Colon (tissue), 2 donors: ENCODE results near the gene PAX5.
"Not testable (repeated sequence)": the region's sequence is repeated elsewhere in the genome, so short reads cannot be mapped to it uniquely, and the experiment has no call there.

Experiments
- FAIRE-seq: peaks from 2 replicates; lab custom pipeline; 2012; peaks lifted over from hg19 to GRCh38; lab: Jason Lieb, UNC
- donor health status: control.
- donor health status: control.

The PAX5 gene

GRCh38 chr9:36877239-36877638, 156.8 kb downstream of the PAX5 start:
- FAIRE-seq = no peak

- no peak for FAIRE-seq
Measured at GRCh38 chr9:36876056-36876455, 158.0 kb downstream of the PAX5 start.

- no peak for FAIRE-seq
Measured at GRCh38 chr9:36874921-36875320, 159.1 kb downstream of the PAX5 start.

GRCh38 chr9:36874261-36874660, 159.8 kb downstream of the PAX5 start:
- FAIRE-seq = no peak

- no peak for FAIRE-seq
Measured at GRCh38 chr9:36873247-36873875, 160.7 kb downstream of the PAX5 start.

- no peak for FAIRE-seq
Measured at GRCh38 chr9:36872641-36873040, 161.4 kb downstream of the PAX5 start.

GRCh38 chr9:36871606-36872005, 162.5 kb downstream of the PAX5 start:
- FAIRE-seq = no peak

GRCh38 chr9:36870960-36871359, 163.1 kb downstream of the PAX5 start:
- no peak for FAIRE-seq

- FAIRE-seq = not testable (repeated sequence)
Measured at GRCh38 chr9:36869605-36870004, 164.5 kb downstream of the PAX5 start.

GRCh38 chr9:36868586-36869282, 165.3 kb downstream of the PAX5 start:
- FAIRE-seq = no peak

GRCh38 chr9:36867672-36868471, 166.2 kb downstream of the PAX5 start:
- FAIRE-seq = no peak

- FAIRE-seq = no peak
Measured at GRCh38 chr9:36867241-36867640, 166.8 kb downstream of the PAX5 start.

GRCh38 chr9:36866840-36867239, 167.2 kb downstream of the PAX5 start:
- FAIRE-seq = no peak

GRCh38 chr9:36865731-36866635, 168.1 kb downstream of the PAX5 start:
- FAIRE-seq = no peak

- FAIRE-seq = no peak
Measured at GRCh38 chr9:36864491-36865410, 169.3 kb downstream of the PAX5 start.

GRCh38 chr9:36862206-36863145, 171.6 kb downstream of the PAX5 start:
- FAIRE-seq = no peak

GRCh38 chr9:36861528-36862205, 172.4 kb downstream of the PAX5 start:
- FAIRE-seq = no peak

GRCh38 chr9:36858805-36859375, 175.2 kb downstream of the PAX5 start:
- no peak for FAIRE-seq
